Duodenal mucosa (tissue), 2 donors: Measurements from ENCODE around the gene SLC39A11.

ENCODE experiments used
- H3K27ac ChIP-seq: one replicate; pipeline ENCODE4 v1.7.0; 2013; ENCODE audit warnings: low read depth, low read length
- H3K27me3 ChIP-seq, 2 donors: one replicate each; pipeline ENCODE4 v1.7.0; 2013; ENCODE audit warnings: low read length in 2 of 2, control low read depth in 1 of 2; ENCODE audit not compliant: insufficient read depth in 2 of 2, control insufficient read depth in 1 of 2
- H3K36me3 ChIP-seq, 2 donors: one replicate each; pipeline ENCODE4 v1.7.0; 2013; ENCODE audit warnings: low read length in 2 of 2, control low read depth in 1 of 2; ENCODE audit not compliant: insufficient read depth in 2 of 2, control insufficient read depth in 1 of 2
- H3K4me1 ChIP-seq, 2 donors: one replicate each; pipeline ENCODE4 v1.7.0; 2013; ENCODE audit warnings: low read length in 2 of 2, control low read depth in 1 of 2; ENCODE audit not compliant: insufficient read depth in 2 of 2, control insufficient read depth in 1 of 2
- H3K4me3 ChIP-seq, 2 donors: one replicate each; pipeline ENCODE4 v1.7.0; 2013; ENCODE audit warnings: low read length in 2 of 2, low read depth in 1 of 2
- H3K9ac ChIP-seq, 2 donors: one replicate each; pipeline ENCODE4 v1.7.0; 2013; ENCODE audit warnings: low read length in 2 of 2, low read depth in 1 of 2
- H3K9me3 ChIP-seq, 2 donors: one replicate each; pipeline ENCODE4 v1.7.0; 2013; ENCODE audit warnings: low read length in 2 of 2, control low read depth in 1 of 2; ENCODE audit not compliant: control insufficient read depth in 1 of 2

Gene SLC39A11

DNA sequence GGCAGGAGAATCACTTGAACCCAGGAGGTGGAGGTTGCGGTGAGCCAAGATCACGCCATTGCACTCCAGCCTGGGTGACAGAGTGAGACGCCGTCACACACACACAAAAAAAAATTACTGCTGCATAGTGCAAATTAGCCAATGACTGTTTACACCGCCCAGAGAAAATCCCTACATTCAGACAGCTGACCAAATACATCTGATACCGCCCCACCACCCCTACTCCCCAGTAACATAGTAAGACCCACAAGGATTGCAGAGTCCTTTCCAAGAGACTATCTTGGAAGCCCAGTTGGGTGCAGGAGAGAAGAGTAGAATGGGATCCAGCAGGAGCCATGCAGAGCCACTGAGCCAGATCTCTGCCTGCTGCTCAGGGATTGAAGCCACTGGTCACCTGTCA, 63.5 kb downstream of the SLC39A11 start:
- H3K27ac ChIP-seq: no peak overlapping the region
- no peaks in the 10 kb centered on the region for H3K9me3 ChIP-seq
- peaks cover 0 to 3% of the 10 kb centered on the region in 2 donors for H3K36me3 ChIP-seq
- H3K4me1 ChIP-seq: peaks cover 11% of the 10 kb centered on the region in 2 donors
- H3K4me3 ChIP-seq: no peak overlapping the region
- no peaks in the 10 kb centered on the region for H3K27me3 ChIP-seq
- H3K9ac ChIP-seq: no peak overlapping the region

DNA sequence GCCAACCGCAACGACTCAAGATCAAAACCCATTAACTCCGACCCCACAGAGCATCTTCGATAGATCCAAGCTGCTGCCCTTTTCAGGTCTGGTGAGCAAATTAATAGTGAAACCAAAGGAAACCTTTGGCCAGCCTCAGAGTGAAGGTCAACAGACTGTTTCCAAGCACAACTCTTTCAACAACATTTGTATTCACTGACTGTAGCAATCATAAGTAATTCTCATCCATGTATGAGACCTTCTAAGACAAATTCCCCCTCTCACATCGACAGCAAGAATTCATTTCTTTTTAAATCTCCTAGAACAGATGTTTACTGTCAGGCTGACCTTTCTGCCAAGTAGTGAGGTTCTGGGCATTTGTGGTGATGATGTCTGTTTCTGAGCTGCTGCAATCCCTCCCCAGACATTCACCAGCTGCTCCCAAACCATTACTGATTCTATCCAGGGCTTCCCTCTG, 64.2 kb downstream of the SLC39A11 start:
- Histone ChIP-seq H3K4me1 (peaks cover 11% of the 10 kb centered on the region in 2 donors), H3K27me3 (no peaks in the 10 kb centered on the region)

DNA sequence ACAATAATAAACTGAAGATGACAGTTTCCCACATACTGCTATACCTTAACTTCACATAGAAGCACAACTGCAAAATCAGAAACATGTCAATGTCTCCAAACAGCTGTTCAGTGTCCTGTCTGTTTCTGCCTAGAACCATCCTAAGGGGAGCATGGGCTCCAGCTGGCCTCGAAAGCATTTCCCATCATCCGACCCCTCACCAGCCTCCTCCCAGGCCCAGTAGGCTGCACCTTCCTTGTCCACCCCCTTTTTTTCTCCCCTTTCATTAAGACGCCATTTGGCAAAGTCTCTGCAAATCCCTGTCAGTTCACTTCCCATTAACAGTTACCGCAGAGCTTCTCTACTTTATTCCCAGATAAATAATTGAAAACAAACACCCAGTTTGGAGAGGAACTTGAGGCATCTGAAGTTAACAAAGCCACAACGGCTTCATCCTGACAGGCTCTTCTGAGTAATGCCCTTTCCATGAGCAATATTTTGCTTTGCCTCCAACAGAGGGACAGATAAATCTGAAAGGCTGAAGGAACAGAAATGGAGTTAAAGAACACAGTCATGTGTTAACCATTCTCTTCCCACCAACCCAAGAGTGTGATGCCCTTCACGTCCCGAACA, 65.3 kb downstream of the SLC39A11 start:
- no peak overlapping the region for H3K27ac ChIP-seq
- peaks cover 0 to 5% of the 10 kb centered on the region in 2 donors for H3K36me3 ChIP-seq
- no peaks in the 10 kb centered on the region for H3K27me3 ChIP-seq
- no peaks in the 10 kb centered on the region for H3K9me3 ChIP-seq
- peaks cover 11% of the 10 kb centered on the region in 2 donors for H3K4me1 ChIP-seq
- no peak overlapping the region for H3K9ac ChIP-seq
- no peak overlapping the region for H3K4me3 ChIP-seq

More for the DNA sequence above, 64.2 kb downstream of the SLC39A11 start:
- no peaks in the 10 kb centered on the region for H3K9me3 ChIP-seq
- H3K27ac ChIP-seq: no peak overlapping the region
- H3K9ac ChIP-seq: no peak overlapping the region
- peaks cover 0 to 5% of the 10 kb centered on the region in 2 donors for H3K36me3 ChIP-seq
- H3K4me3 ChIP-seq: no peak overlapping the region

DNA sequence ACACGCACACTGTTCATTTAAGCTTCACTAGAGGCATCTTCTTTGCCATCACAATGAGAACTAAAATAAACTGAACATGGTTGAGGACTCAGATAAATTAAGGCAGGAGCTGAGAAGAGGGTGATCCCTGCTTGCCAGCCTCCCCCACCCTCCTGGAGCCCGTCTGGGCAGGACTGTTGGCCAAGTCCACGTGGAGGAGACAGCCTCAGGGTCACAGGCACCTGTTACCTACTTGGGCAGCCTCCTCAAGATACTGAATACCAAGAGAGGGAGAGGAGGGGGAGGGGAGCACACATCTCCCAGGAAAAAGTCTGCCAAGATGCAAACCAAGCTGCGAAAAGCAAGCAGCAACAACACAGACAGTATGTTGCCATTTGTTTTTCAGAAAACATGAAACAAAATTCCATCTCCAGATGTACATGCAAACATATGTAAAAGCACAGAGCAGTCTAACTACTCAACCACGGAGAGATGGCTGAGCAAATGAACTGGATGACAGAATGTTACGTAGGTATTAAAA, 67.4 kb downstream of the SLC39A11 start:
- H3K9ac ChIP-seq: no peak overlapping the region
- peaks cover 0 to 5% of the 10 kb centered on the region in 2 donors for H3K36me3 ChIP-seq
- no peak overlapping the region for H3K27ac ChIP-seq
- H3K4me1 ChIP-seq: peaks cover 2% of the 10 kb centered on the region in 2 donors
- no peak overlapping the region for H3K4me3 ChIP-seq
- H3K27me3 ChIP-seq: no peaks in the 10 kb centered on the region
- no peaks in the 10 kb centered on the region for H3K9me3 ChIP-seq

GRCh38 chr17:73023759-73024158, 68.7 kb downstream of the SLC39A11 start:
- Histone ChIP-seq H3K4me1 (no peaks in the 10 kb centered on the region), H3K9ac (no peak overlapping the region), H3K36me3 (peaks cover 0 to 5% of the 10 kb centered on the region in 2 donors), H3K9me3 (peaks cover 0 to 6% of the 10 kb centered on the region in 2 donors), H3K4me3 (no peak overlapping the region), H3K27me3 (no peaks in the 10 kb centered on the region), H3K27ac (no peak overlapping the region)

GRCh38 chr17:73022694-73023093, 69.8 kb downstream of the SLC39A11 start:
- Histone ChIP-seq H3K9me3 (peaks cover 0 to 8% of the 10 kb centered on the region in 2 donors), H3K9ac (no peak overlapping the region), H3K27ac (no peak overlapping the region), H3K4me1 (no peaks in the 10 kb centered on the region), H3K27me3 (no peaks in the 10 kb centered on the region), H3K4me3 (no peak overlapping the region), H3K36me3 (peaks cover 0 to 5% of the 10 kb centered on the region in 2 donors)

DNA sequence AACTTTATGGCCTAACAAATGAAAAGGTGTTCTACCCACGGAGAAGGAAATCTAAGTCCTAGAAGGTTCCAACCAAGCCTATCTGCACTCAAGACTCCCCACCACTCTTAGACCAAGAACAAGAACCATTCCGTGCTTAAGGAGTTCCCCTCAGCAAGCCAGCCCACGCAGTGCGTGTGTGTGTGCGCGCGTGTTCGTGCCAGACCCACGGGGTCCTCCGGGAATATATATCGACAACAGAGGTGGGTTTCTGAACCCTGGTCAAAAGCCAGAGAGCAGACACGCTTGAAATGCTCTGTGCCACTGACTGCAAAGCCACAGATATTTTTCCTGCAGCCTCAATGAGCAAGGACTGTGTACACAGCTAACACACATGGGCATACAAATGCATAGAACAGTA, 70.7 kb downstream of the SLC39A11 start:
- H3K9me3 ChIP-seq: peaks cover 0 to 8% of the 10 kb centered on the region in 2 donors
- no peak overlapping the region for H3K4me3 ChIP-seq
- H3K27me3 ChIP-seq: no peaks in the 10 kb centered on the region
- H3K36me3 ChIP-seq: peaks cover 0 to 5% of the 10 kb centered on the region in 2 donors
- H3K9ac ChIP-seq: no peak overlapping the region
- no peak overlapping the region for H3K27ac ChIP-seq
- H3K4me1 ChIP-seq: no peaks in the 10 kb centered on the region

DNA sequence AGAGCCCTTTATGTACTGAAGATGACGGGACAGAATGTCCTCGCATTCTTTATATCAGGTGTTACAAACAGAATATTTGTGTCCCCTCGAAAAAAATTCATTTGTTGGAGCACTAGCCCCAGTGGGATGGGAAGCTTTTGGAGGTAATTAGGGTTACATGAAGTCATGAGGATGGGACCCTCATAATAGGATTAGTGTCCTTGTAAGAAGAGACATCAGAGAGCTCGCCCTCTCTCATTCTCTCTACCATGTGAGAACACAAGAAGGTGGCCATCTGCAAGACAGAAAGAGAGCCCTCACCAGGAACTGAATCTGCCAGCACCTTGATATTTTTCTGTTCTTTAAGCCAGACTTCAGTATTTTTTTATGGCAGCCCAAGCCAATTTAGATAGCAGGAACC, 72.4 kb downstream of the SLC39A11 start:
- no peaks in the 10 kb centered on the region for H3K4me1 ChIP-seq
- peaks cover 0 to 5% of the 10 kb centered on the region in 2 donors for H3K36me3 ChIP-seq
- H3K4me3 ChIP-seq: no peak overlapping the region
- no peaks in the 10 kb centered on the region for H3K27me3 ChIP-seq
- H3K9me3 ChIP-seq: peaks cover 0 to 8% of the 10 kb centered on the region in 2 donors
- H3K27ac ChIP-seq: no peak overlapping the region
- no peak overlapping the region for H3K9ac ChIP-seq

DNA sequence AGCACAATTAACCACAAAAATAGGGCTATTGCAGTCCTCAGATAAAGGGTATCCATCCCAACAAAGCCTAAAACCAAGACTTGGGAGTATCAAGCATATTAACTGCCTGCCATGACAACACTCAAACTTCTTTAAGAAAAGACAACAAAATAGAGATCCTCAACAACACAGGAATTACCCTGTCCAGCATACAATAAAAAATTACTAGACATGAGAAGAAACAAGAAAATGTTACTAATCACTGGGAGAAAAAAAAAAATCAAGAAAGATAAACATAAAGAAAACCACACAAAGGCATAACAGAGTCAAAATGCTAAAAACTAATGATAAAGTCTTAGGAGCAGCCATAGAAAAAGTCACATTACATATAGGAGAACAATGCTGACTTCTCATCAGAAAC, 73.9 kb downstream of the SLC39A11 start:
- H3K36me3 ChIP-seq: no peaks in the 10 kb centered on the region
- no peaks in the 10 kb centered on the region for H3K4me1 ChIP-seq
- no peak overlapping the region for H3K9ac ChIP-seq
- H3K4me3 ChIP-seq: no peak overlapping the region
- H3K27me3 ChIP-seq: no peaks in the 10 kb centered on the region
- H3K27ac ChIP-seq: no peak overlapping the region
- peaks cover 0 to 8% of the 10 kb centered on the region in 2 donors for H3K9me3 ChIP-seq

DNA sequence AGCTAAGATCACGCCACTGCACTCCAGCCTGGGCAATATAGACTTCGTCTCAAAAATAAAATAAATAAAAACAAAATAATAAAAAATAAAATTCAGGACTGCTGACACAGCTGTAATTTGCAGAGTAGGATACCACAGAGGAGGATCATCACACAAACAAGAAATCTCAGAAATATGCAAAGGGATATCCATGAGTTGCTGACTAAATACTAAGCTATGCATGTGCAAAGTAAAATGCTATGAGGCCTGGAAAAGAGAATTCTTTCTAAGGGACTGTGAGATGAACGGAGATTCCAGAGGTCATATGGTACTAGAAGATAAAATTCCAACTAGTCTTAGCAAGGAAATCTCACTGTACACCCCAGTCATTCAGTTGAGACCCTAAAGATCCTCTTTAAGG, 74.8 kb downstream of the SLC39A11 start:
- Histone ChIP-seq H3K4me1 (no peaks in the 10 kb centered on the region), H3K9ac (no peak overlapping the region), H3K9me3 (peaks cover 0 to 8% of the 10 kb centered on the region in 2 donors), H3K36me3 (no peaks in the 10 kb centered on the region), H3K4me3 (no peak overlapping the region), H3K27ac (no peak overlapping the region), H3K27me3 (no peaks in the 10 kb centered on the region)
